Liver (tissue), 9 donors: ENCODE measurements around the gene PPM1G. TPM values are rescaled to one million over a fixed set of nuclear protein-coding genes. Genes with fewer than 3 reads are reported as not detected.

Experiments
- DNase-seq: peaks from one replicate; pipeline ENCODE4 v3.0.0-alpha.2; 2017; ENCODE audit warnings: low spot score
- H3K27ac ChIP-seq, 2 donors: one replicate each; pipeline ENCODE4 v1.7.0; 2013; ENCODE audit warnings: inconsistent platforms in 2 of 2, low read length in 2 of 2, control low read depth in 1 of 2, low read depth in 1 of 2, mild to moderate bottlenecking in 1 of 2
- H3K27me3 ChIP-seq, 4 donors: one replicate each; pipeline versions ENCODE4 v1.6.1 to v1.7.0; 2013; ENCODE audit warnings: low read length in 3 of 4, inconsistent platforms in 1 of 4, mild to moderate bottlenecking in 1 of 4, moderate library complexity in 1 of 4; ENCODE audit not compliant: control insufficient read depth in 4 of 4, insufficient read depth in 4 of 4
- H3K36me3 ChIP-seq, 4 donors: one replicate each; pipeline versions ENCODE4 v1.6.1 to v1.7.0; 2013; ENCODE audit warnings: low read length in 3 of 4, mild to moderate bottlenecking in 3 of 4, low read depth in 1 of 4, moderate library complexity in 1 of 4; ENCODE audit not compliant: control insufficient read depth in 4 of 4, insufficient read depth in 3 of 4
- H3K4me1 ChIP-seq, 4 donors: one replicate each; pipeline versions ENCODE4 v1.6.1 to v1.7.0; 2013; ENCODE audit warnings: low read length in 3 of 4, mild to moderate bottlenecking in 3 of 4, moderate library complexity in 1 of 4; ENCODE audit not compliant: control insufficient read depth in 4 of 4, insufficient read depth in 4 of 4
- H3K4me3 ChIP-seq, 3 donors: one replicate each; pipeline versions ENCODE4 v1.6.1 to v1.7.0; 2013; ENCODE audit warnings: low read length in 3 of 3, control low read depth in 1 of 3, low read depth in 1 of 3, mild to moderate bottlenecking in 1 of 3
- H3K9ac ChIP-seq, 2 donors: one replicate each; pipeline ENCODE4 v1.7.0; 2013; ENCODE audit warnings: low read length in 2 of 2, mild to moderate bottlenecking in 2 of 2, moderate library complexity in 2 of 2, control low read depth in 1 of 2, low read depth in 1 of 2
- H3K9me3 ChIP-seq, 4 donors: one replicate each; pipeline versions ENCODE4 v1.6.1 to v1.7.0; 2013; ENCODE audit warnings: low read length in 3 of 4; ENCODE audit not compliant: control insufficient read depth in 4 of 4
- GABPA ChIP-seq, 2 donors: IDR thresholded peaks in 1 of 2; conservative IDR thresholded peaks in 1 of 2; 2 replicates each; pipeline ENCODE4 v1.6.1; 2016; ENCODE audit warnings: antibody characterized with exemption in 2 of 2, mild to moderate bottlenecking in 1 of 2, moderate library complexity in 1 of 2
- HNF4A ChIP-seq, 2 donors: conservative IDR thresholded peaks; 2 replicates each; pipeline ENCODE4 v1.6.1; 2016; ENCODE audit warnings: antibody characterized with exemption in 2 of 2, mild to moderate bottlenecking in 2 of 2
- HNF4G ChIP-seq: IDR thresholded peaks from 2 replicates; pipeline ENCODE4 v1.6.1; 2016; ENCODE audit warnings: antibody characterized with exemption
- SP1 ChIP-seq: IDR thresholded peaks from 2 replicates; pipeline ENCODE4 v1.6.1; 2018; ENCODE audit warnings: antibody characterized with exemption, mild to moderate bottlenecking
- YY1 ChIP-seq: IDR thresholded peaks from 2 replicates; pipeline ENCODE4 v1.6.1; 2016; ENCODE audit warnings: antibody characterized with exemption, mild to moderate bottlenecking
- WGBS: extraction: QIAGEN DNeasy Blood & Tissue Kit; methylation state at CpG from one replicate; pipeline ENCODE4 v1.1.7; 2013; 5-methylcytosine and 5-hydroxymethylcytosine counted together
- polyA plus RNA-seq, 2 donors: library from polyadenylated mRNA; stranded (reverse) in 1 of 2; unstranded in 1 of 2; fragments of 200-250 nt in 1 of 2; fragments of >200 nt in 1 of 2; fragmentation: Nextera tagmentation in 1 of 2; extraction: Ambion mirVana in 1 of 2; gene quantifications; one replicate each; pipeline versions ENCODE4 v1.2.1 to v1.2.3, GENCODE V29; 2013 to 2015
- total RNA-seq, 2 donors: library from RNA; depleted of rRNA; stranded (reverse); fragments of >200 nt; gene quantifications; one replicate each; pipeline ENCODE4 v1.2.3, GENCODE V29; 2014
- TF ChIP-seq, protein P1 (sequence below): fragments of 150-350 bp; IDR thresholded peaks from 2 replicates; pipeline ENCODE4 v1.5.1; 2017; ENCODE audit warnings: improper control_type of control experiment, low read depth, low read length; ENCODE audit not compliant: missing input control
- TF ChIP-seq, protein P2 (sequence below): IDR thresholded peaks from 2 replicates; pipeline ENCODE4 v1.6.1; 2016; ENCODE audit warnings: antibody characterized with exemption
- TF ChIP-seq, protein P3 (sequence below): IDR thresholded peaks from 2 replicates; pipeline ENCODE4 v1.6.1; 2016; ENCODE audit warnings: antibody characterized with exemption, mild to moderate bottlenecking
- TF ChIP-seq, protein P4 (sequence below): IDR thresholded peaks from 2 replicates; pipeline ENCODE4 v1.6.1; 2016; ENCODE audit warnings: antibody characterized with exemption
- TF ChIP-seq, protein P5 (sequence below): IDR thresholded peaks from 2 replicates; pipeline ENCODE4 v1.6.1; 2016; ENCODE audit warnings: antibody characterized with exemption
- donor health status: healthy.
- donor health status: healthy.
- donor health status: healthy.
- donor health status: healthy.
- donor health status: healthy.

PPM1G gene, protein sequence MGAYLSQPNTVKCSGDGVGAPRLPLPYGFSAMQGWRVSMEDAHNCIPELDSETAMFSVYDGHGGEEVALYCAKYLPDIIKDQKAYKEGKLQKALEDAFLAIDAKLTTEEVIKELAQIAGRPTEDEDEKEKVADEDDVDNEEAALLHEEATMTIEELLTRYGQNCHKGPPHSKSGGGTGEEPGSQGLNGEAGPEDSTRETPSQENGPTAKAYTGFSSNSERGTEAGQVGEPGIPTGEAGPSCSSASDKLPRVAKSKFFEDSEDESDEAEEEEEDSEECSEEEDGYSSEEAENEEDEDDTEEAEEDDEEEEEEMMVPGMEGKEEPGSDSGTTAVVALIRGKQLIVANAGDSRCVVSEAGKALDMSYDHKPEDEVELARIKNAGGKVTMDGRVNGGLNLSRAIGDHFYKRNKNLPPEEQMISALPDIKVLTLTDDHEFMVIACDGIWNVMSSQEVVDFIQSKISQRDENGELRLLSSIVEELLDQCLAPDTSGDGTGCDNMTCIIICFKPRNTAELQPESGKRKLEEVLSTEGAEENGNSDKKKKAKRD
- 10 to 100 TPM; 28.9 to 45.5 TPM for total RNA-seq
- polyA plus RNA-seq = 10 to 100 TPM; 26.4 to 37.3 TPM

DNA sequence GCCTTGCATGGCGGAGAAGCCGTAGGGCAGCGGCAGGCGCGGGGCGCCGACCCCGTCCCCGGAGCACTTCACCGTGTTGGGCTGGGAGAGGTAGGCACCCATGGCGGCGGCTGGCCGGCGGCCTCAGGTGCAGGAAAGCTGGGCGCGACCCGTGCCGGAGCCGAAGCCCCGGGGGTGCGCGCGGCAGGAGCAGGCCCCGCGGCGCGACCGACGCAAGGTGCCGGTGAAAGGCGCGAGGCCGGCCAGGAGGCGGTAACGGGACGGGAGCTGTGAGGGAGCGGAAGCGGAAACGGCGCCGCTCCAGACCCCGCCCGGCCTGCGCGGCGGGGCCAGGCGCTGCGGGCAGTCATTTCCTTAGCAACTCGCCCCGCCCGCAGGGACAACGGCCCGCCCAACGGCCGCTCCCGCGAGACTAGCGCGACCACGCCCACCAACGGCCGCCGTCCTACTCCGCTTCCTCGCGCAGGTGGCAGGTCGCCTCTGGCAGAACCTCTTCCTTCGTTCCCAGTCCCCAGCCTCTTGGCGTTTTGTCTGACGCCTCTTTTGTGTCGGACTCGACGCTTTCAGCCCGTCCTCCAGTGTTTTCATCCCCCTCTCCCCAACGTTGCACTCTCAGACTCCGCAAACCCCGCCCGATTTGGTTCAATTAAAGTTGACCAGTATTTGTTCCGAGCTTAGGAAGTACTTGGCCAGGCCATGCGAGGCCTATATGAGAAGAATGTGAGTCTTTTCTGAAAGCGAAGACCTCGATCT is at the start of gene PPM1G:
Gene PPM1G (minus strand): TSS at position 271 of the 753 bp plus-strand sequence. CDS start 169 bp downstream, at position 102.
- Histone ChIP-seq H3K9ac (peak within 1 kb of the TSS; percentile 82 to 94), H3K36me3 (no peaks in the 10 kb centered on the region), H3K27me3 (no peaks in the 10 kb centered on the region), H3K4me3 (peak within 1 kb of the TSS; percentile 72 to 99 (median 91)), H3K9me3 (no peaks in the 10 kb centered on the region), H3K4me1 (peaks cover 4 to 21% (median 14%) of the 10 kb centered on the region in 4 donors), H3K27ac (peak within 1 kb of the TSS; percentile 86 to 89)
- TF ChIP-seq SP1 (peak; percentile 59), GABPA (IDR thresholded peaks at IDR 0.05 in 1 of 2, conservative IDR thresholded peaks at IDR 0.05 in 1 of 2) (peak; percentile 62 to 91), HNF4G (no peak), YY1 (peak; percentile 73), HNF4A (conservative IDR thresholded peaks at IDR 0.05) (no peak)
- TF ChIP-seq, protein P1, sequence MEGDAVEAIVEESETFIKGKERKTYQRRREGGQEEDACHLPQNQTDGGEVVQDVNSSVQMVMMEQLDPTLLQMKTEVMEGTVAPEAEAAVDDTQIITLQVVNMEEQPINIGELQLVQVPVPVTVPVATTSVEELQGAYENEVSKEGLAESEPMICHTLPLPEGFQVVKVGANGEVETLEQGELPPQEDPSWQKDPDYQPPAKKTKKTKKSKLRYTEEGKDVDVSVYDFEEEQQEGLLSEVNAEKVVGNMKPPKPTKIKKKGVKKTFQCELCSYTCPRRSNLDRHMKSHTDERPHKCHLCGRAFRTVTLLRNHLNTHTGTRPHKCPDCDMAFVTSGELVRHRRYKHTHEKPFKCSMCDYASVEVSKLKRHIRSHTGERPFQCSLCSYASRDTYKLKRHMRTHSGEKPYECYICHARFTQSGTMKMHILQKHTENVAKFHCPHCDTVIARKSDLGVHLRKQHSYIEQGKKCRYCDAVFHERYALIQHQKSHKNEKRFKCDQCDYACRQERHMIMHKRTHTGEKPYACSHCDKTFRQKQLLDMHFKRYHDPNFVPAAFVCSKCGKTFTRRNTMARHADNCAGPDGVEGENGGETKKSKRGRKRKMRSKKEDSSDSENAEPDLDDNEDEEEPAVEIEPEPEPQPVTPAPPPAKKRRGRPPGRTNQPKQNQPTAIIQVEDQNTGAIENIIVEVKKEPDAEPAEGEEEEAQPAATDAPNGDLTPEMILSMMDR = no peak
- TF ChIP-seq, protein P2, sequence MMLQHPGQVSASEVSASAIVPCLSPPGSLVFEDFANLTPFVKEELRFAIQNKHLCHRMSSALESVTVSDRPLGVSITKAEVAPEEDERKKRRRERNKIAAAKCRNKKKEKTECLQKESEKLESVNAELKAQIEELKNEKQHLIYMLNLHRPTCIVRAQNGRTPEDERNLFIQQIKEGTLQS = no peak
- TF ChIP-seq, protein P3, sequence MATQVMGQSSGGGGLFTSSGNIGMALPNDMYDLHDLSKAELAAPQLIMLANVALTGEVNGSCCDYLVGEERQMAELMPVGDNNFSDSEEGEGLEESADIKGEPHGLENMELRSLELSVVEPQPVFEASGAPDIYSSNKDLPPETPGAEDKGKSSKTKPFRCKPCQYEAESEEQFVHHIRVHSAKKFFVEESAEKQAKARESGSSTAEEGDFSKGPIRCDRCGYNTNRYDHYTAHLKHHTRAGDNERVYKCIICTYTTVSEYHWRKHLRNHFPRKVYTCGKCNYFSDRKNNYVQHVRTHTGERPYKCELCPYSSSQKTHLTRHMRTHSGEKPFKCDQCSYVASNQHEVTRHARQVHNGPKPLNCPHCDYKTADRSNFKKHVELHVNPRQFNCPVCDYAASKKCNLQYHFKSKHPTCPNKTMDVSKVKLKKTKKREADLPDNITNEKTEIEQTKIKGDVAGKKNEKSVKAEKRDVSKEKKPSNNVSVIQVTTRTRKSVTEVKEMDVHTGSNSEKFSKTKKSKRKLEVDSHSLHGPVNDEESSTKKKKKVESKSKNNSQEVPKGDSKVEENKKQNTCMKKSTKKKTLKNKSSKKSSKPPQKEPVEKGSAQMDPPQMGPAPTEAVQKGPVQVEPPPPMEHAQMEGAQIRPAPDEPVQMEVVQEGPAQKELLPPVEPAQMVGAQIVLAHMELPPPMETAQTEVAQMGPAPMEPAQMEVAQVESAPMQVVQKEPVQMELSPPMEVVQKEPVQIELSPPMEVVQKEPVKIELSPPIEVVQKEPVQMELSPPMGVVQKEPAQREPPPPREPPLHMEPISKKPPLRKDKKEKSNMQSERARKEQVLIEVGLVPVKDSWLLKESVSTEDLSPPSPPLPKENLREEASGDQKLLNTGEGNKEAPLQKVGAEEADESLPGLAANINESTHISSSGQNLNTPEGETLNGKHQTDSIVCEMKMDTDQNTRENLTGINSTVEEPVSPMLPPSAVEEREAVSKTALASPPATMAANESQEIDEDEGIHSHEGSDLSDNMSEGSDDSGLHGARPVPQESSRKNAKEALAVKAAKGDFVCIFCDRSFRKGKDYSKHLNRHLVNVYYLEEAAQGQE = peak; percentile 48
- TF ChIP-seq, protein P4, sequence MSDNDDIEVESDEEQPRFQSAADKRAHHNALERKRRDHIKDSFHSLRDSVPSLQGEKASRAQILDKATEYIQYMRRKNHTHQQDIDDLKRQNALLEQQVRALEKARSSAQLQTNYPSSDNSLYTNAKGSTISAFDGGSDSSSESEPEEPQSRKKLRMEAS = peak; percentile 92
- TF ChIP-seq, protein P5, sequence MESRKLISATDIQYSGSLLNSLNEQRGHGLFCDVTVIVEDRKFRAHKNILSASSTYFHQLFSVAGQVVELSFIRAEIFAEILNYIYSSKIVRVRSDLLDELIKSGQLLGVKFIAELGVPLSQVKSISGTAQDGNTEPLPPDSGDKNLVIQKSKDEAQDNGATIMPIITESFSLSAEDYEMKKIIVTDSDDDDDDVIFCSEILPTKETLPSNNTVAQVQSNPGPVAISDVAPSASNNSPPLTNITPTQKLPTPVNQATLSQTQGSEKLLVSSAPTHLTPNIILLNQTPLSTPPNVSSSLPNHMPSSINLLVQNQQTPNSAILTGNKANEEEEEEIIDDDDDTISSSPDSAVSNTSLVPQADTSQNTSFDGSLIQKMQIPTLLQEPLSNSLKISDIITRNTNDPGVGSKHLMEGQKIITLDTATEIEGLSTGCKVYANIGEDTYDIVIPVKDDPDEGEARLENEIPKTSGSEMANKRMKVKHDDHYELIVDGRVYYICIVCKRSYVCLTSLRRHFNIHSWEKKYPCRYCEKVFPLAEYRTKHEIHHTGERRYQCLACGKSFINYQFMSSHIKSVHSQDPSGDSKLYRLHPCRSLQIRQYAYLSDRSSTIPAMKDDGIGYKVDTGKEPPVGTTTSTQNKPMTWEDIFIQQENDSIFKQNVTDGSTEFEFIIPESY = peak; percentile 98
- WGBS = under 1% methylated on average over 82 of the region's 82 CpGs
- DNase-seq = peak; percentile 98
